Measurements from ENCODE around the gene ZNF608.

Gene ZNF608

DNA sequence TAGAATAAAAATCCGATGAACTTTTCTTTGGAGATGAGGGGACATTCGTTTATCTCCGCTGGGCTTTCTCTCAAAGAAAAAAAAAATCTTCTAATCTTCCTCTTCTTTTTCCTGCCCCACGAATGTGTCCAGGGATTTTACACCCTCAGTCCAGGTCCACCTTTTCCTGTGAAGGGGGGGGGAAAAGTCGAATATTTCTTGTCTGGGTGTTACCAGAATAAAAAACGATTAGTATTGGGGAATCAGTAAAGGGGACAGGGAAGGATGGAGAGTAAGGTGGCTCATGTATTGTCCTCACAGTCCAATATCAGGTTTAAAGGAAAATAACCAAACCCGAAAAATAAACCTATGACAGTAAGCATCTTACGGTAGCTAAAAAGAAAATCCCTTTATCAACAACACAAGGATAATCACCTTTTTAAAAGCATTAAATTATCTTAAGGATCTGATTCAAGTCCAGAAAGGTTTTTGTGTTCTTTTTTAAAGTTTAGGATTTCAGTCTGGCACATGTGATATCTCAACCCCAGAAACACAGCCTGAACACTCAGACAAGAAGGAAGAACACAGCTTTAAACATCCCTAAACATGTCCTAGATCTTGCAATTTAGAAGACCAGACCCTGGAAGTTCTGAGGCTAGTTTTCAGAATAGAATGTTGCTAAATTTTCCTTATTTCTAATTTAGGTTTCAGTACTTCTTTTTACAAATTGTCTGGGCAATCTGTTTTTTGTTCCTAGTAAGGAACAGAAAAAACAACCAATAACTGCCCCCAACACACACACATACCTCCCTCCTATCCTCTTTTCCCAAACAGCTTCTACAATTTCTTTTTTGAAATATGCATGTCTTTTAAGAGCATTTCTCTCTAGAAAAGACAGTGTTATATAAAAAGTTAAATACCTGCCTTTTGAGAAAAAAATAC lies 1.2 kb downstream of the ZNF608 start:
- Mint-ChIP-seq H3K4me3 (peak overlapping the region; percentile 37), H3K36me3 (ENCODE audit: low read depth) (no peaks in the 10 kb centered on the region), H3K9me3 (no peaks in the 10 kb centered on the region), H3K27ac (no peak overlapping the region), H3K4me1 (ENCODE audit: low read depth) (peaks cover 38% of the 10 kb centered on the region), H3K27me3 (no peaks in the 10 kb centered on the region)

DNA sequence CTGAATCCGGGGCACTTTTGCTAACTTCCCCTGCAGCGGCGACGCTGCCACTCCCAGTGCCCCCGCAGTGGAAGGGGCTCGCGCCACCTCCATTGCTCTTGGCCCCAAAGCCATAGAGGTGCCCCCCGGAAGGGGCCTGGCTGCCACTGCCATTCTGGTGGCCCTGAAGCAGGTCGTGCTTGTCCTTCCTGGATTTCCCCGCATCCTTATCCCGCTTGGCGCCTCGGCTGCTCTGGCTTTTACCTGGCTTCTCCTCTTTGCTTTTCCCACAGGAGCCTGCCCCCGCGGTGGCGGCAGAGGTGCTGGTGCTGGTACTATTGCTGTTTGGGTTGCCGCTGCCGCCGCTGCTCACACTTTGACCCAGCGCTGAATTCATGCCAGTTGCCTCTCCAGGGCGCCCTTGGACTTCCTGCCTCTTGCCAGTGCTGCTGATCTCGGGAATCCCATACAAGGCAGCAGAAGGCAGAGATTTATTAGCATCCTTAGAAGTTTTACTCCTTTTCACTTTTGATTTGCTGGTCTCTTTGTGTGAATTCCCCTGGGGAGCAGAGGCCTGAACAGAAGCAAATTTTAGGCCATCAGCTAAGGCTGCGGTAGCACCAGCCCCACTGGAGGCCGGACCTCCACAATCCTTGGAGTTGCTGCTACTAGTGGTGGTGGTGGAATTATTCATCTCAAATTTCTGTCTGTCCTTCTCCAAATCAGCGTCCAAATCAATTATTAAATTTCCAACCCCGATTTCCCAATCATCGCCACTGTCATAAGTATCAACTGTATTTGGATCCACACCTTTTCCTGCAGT lies 2.1 kb downstream of the ZNF608 start:
- no peak overlapping the region for H3K27ac Mint-ChIP-seq

DNA sequence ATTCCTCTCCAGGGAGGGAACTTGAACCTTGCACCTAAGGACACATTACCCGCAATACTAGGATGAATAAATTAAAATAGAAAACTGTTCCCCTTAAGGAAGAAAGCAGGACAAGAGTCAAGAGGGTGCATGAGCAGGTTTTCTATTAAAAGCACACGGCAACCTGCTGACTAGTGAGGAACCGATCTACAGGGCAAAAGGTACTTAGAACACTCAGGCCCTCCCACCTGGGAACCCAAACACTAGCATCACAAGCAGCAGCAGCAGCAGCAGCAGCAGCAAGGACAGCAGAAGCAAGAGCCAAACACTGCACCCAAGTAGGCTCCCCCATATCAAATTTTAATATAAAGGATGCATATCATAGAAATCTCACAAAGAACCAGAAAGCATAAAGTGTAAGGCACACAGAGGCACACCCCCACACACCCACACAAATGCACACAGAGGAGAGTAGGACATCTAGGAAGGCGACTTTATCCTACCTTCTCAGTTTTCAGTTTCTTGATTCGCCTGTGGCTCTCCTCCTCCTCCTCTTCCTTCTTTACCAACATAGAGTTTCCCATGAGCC lies 2.8 kb downstream of the ZNF608 start:
- Mint-ChIP-seq H3K4me1 (ENCODE audit: low read depth) (peaks cover 38% of the 10 kb centered on the region), H3K36me3 (ENCODE audit: low read depth) (no peaks in the 10 kb centered on the region), H3K27me3 (peaks cover 12% of the 10 kb centered on the region), H3K4me3 (no peak overlapping the region), H3K27ac (no peak overlapping the region), H3K9me3 (no peaks in the 10 kb centered on the region)

More for the DNA sequence above, 2.1 kb downstream of the ZNF608 start:
- peaks cover 38% of the 10 kb centered on the region for H3K4me1 Mint-ChIP-seq (ENCODE audit: low read depth)
- no peak overlapping the region for H3K4me3 Mint-ChIP-seq
- H3K9me3 Mint-ChIP-seq = no peaks in the 10 kb centered on the region
- peaks cover 8% of the 10 kb centered on the region for H3K27me3 Mint-ChIP-seq
- no peaks in the 10 kb centered on the region for H3K36me3 Mint-ChIP-seq (ENCODE audit: low read depth)

DNA sequence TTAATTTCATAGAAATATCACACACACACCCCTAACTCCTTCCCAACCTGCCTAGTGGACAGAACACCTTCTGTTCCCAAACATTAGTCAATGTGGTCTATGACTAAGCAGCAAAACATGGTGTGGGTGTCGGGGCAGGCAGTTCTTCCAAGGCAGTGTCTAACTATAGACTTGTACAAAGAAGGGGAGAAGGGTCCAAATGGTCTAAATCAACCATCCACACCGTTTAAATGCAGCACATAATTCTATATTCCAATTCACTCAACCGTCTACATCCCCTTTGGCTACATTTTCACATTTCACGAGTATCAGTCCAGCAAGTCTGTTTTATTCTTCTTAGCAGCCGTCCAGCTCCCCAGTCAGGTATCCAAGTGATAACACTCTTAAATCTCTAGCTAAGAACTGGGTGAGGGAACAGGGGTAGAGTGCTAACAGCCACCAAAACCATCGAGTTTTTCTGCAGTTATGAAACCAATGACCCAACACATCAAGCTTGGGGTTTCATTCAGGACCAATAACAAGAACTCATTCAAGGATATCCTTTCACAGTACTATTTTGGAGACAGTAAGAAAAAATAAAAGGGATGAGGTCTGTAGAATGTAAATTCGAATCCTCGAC lies 3.3 kb downstream of the ZNF608 start:
- Mint-ChIP-seq H3K27ac (no peak overlapping the region), H3K4me1 (ENCODE audit: low read depth) (peaks cover 35% of the 10 kb centered on the region), H3K27me3 (peaks cover 15% of the 10 kb centered on the region), H3K4me3 (no peak overlapping the region), H3K9me3 (no peaks in the 10 kb centered on the region), H3K36me3 (ENCODE audit: low read depth) (no peaks in the 10 kb centered on the region)

DNA sequence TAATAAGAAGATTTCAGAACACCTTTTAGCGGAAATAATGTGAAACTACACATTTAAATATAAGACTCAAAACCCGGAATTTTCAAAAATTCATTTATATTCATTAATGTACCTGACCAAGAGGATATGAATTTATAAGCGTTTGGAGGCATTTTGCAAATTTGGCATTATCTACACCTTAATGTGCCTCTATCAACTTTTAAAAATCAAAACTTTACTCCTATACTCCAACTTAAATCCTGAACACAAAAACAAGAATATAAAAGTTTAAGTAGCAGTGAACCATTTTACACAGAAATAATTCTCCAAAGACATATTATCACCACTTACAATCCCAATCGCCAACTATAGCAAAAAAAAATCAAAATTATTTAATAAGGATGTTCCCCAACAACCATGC lies 3.9 kb downstream of the ZNF608 start:
- Mint-ChIP-seq H3K9me3 (no peaks in the 10 kb centered on the region), H3K27me3 (peaks cover 15% of the 10 kb centered on the region), H3K4me1 (ENCODE audit: low read depth) (peaks cover 30% of the 10 kb centered on the region), H3K4me3 (no peak overlapping the region), H3K36me3 (ENCODE audit: low read depth) (no peaks in the 10 kb centered on the region), H3K27ac (no peak overlapping the region)

DNA sequence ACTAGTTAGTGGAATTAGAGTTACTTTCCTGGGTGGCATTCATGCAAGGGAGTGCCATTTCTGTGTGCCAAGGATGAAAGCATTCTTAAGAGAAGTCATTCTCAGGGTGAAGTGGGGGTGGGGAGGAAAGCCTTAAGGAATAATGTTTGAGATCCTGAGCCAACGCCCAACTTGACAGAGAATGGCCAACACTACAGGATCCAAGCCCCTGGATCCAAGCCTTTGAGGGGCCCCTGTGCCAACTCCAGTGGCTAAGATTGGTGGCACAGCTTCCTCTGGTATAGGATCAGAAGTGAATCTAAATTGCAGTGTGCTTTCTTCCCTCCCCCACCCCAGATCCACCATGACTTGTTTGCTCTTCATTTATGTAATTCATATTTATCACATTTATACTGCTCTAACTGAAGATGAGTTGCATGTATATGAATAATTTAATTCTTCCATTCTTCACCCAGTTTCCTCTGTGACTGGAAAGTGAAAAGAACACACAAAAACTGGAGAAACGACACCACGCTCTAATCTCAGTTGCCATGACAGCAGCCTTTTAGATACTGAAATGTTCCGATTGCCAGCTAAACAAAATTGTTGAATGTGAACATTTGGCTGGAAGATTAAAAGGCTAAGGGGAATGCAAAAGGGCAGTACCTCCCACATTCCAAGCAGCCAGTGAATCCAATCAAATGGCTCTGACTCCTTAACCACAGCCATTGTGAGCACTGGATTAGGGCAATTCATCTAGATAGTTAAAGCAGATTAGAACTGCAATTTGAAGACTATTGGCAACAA lies 4.5 kb downstream of the ZNF608 start:
- peaks cover 15% of the 10 kb centered on the region for H3K27me3 Mint-ChIP-seq
- H3K4me3 Mint-ChIP-seq = no peak overlapping the region
- H3K4me1 Mint-ChIP-seq (ENCODE audit: low read depth) = peaks cover 23% of the 10 kb centered on the region
- no peaks in the 10 kb centered on the region for H3K9me3 Mint-ChIP-seq
- no peak overlapping the region for H3K27ac Mint-ChIP-seq
- no peaks in the 10 kb centered on the region for H3K36me3 Mint-ChIP-seq (ENCODE audit: low read depth)

DNA sequence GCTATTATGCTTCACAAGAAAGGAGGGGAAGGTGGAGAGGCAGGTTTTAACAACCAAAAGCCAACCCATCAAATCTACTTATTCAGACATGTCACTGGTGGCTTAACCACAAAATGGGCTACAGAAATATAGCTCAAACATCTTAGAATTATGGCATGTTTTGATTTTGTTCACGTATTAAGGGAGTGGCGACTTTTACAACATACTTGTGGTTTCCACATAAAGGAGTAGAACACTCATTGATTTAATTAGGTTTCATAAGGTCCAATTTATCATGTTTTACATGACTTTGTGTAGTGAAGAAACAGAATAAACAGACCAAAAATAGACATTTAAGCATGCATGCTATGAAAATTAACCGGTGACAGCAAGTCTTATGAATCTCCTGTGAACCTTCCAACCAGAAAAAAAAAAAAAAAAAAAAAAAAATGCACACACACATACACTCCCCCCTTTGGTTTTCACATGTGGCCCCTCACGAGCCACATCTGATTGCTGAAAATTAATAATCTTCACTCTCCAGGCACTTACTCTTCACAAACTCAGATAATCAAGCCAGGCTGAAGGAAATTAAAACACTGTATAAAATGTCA lies 5.4 kb downstream of the ZNF608 start:
- Mint-ChIP-seq H3K27me3 (peaks cover 19% of the 10 kb centered on the region), H3K4me3 (no peak overlapping the region), H3K9me3 (no peaks in the 10 kb centered on the region), H3K27ac (no peak overlapping the region), H3K36me3 (ENCODE audit: low read depth) (no peaks in the 10 kb centered on the region), H3K4me1 (ENCODE audit: low read depth) (peaks cover 17% of the 10 kb centered on the region)

DNA sequence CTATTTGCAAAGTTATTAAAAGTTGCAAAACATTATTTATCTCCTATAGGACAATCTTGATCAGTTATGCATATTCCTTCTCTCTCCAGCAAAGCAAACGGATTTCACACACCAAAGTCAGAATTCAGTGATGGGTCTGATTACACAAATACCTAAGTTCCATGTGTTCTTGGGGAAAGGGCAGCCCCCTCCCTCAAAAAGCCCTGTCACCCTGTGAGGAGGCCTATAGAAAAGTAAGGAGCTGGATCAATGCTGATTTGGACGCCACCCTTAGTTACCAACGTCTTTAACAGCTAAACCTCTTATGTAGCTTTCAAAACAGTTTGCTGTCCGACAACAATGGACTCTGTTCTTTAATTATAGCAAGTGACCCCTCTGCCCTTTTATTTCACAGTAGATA lies 6.4 kb downstream of the ZNF608 start:
- Mint-ChIP-seq H3K36me3 (ENCODE audit: low read depth) (no peaks in the 10 kb centered on the region), H3K27me3 (peaks cover 29% of the 10 kb centered on the region), H3K27ac (no peak overlapping the region), H3K4me1 (ENCODE audit: low read depth) (peaks cover 13% of the 10 kb centered on the region), H3K4me3 (no peak overlapping the region), H3K9me3 (no peaks in the 10 kb centered on the region)

DNA sequence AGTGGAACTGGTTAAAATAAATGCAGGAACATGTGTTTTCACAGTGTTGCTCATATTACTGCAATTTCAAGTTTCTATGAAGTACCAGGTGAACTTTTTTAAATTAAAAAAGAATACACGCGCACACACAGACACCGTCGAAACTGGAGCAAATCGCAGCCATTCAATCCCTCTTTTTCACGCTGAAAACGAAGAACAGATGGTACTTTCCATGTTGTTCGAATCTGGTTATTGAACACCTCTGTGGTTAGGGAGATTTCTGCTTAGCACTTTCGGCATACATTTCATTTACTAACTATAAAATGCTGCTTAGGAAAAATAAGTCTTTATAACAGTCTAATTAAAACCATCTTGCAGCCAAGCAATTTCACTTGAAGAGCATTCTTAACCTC lies 6.8 kb downstream of the ZNF608 start:
- Mint-ChIP-seq H3K4me3 (no peak overlapping the region), H3K27ac (no peak overlapping the region), H3K4me1 (ENCODE audit: low read depth) (peaks cover 13% of the 10 kb centered on the region), H3K27me3 (peaks cover 31% of the 10 kb centered on the region), H3K9me3 (no peaks in the 10 kb centered on the region), H3K36me3 (ENCODE audit: low read depth) (no peaks in the 10 kb centered on the region)

DNA sequence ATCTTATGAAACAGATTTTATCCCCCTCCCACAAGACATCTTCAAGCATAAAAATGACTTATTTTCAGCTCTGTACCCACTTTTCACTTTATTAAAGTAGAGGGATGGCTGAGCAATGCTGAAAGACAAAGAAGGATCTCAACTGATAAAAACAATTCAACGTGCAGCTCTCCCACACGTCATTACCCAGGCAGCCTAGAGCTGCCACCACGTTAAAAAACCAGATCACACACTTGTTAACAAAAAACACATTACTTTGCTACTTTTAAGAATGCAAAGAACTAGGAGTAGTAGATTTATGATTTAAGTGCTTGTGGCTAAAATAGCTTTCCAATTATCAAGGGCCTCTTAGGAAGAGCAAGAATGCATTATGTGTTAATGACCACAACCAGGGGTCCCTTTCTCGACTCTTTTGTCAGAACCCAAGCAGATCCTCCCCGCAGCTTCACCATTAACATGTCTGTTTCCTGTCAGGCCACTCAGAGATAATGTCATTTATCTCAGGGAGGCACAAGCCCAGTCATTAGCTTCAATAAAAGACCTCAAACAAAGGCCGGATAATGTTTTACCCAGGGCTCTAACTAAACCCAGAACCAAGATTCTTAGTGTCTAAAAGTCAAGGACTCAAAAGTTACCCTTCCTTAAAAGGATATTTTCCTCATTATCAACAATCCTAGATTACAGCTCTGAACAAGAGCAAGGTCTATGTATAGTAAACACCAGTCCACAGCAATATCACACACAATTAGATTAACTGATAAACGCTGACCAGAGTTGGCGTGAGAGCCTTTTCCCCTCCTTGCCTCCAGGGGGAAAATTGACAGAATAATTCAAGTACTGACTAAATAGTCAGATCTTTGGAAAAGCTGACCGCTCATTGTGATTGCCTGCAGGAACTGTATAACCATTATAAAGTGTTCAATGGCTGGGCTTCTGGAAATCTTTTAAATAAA lies 7.5 kb downstream of the ZNF608 start:
- no peak overlapping the region for H3K4me3 Mint-ChIP-seq
- no peak overlapping the region for H3K27ac Mint-ChIP-seq

DNA sequence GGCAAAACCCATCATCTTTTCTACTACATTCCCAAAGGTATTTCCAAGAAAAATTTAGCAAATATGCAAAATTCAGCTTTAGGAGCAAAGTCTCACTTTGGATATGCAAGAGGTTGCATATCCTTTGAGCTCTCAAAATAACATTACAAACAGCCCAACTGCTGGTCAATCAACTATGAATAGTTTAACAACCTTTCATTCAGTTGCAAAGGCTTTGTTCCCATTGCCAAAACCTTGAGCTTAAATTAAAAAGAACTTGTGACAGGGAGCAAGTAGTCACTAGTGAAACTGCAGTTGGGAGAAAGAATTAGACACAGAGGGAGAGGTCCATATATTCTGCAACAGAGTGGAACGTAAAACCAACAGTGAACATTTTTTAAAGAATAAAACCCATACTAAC lies 8.8 kb downstream of the ZNF608 start:
- peaks cover 13% of the 10 kb centered on the region for H3K4me1 Mint-ChIP-seq (ENCODE audit: low read depth)
- H3K27ac Mint-ChIP-seq = no peak overlapping the region
- no peaks in the 10 kb centered on the region for H3K36me3 Mint-ChIP-seq (ENCODE audit: low read depth)
- H3K9me3 Mint-ChIP-seq = no peaks in the 10 kb centered on the region
- H3K27me3 Mint-ChIP-seq = peaks cover 39% of the 10 kb centered on the region
- H3K4me3 Mint-ChIP-seq = no peak overlapping the region

More for the DNA sequence above, 7.5 kb downstream of the ZNF608 start:
- Mint-ChIP-seq H3K4me1 (ENCODE audit: low read depth) (peaks cover 13% of the 10 kb centered on the region), H3K9me3 (no peaks in the 10 kb centered on the region), H3K27me3 (peaks cover 38% of the 10 kb centered on the region), H3K36me3 (ENCODE audit: low read depth) (no peaks in the 10 kb centered on the region)

DNA sequence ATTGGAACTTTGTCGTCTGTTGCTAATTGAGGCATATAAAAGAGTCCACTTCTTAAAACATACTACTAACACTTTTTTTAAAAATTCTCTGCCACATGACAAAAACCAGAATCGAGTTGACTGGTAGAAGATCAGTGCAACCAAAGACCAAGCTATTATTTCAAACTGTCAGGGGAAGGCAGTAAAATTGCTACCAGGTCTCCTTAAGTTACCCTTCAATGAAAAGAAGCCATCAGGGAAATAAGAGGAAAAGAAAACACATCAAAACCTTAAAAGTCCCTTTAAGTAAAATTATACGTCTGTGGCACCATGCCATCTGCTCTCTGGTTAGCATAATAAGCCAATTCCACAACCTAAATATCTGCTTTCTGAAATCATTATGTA lies 9.6 kb downstream of the ZNF608 start:
- Mint-ChIP-seq H3K4me1 (ENCODE audit: low read depth) (peaks cover 13% of the 10 kb centered on the region), H3K9me3 (no peaks in the 10 kb centered on the region), H3K27me3 (peaks cover 39% of the 10 kb centered on the region), H3K36me3 (ENCODE audit: low read depth) (no peaks in the 10 kb centered on the region), H3K4me3 (no peak overlapping the region), H3K27ac (no peak overlapping the region)
